Activated T-helper 1 cell treated with Interleukin-2 at 50 U/mL for 16 hours (primary cell): ENCODE data around the gene FAM184A.

Experiments
- DNase-seq: peaks from one replicate; pipeline ENCODE4 v3.0.0-alpha.2; 2020; ENCODE audit warnings: low read depth

The FAM184A gene

DNA sequence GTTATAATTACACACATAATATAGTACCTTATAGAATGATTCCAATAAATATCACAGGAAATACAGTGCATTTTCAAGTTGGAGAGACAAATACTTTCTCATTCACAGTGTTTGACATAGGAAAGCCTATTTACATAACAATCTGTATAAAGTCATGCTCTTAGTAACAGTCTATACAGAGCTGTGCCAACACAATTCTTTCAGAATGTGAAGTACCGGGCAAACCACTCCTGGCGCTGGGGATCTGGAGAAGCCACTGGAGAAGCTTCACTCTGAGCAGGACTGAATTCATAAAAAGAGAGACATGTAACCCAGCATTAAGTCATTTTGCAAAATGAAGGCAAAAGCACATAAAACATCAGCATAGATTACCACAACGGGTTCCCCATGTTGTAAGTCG, 118.6 kb downstream of the FAM184A start:
- no peak for DNase-seq

DNA sequence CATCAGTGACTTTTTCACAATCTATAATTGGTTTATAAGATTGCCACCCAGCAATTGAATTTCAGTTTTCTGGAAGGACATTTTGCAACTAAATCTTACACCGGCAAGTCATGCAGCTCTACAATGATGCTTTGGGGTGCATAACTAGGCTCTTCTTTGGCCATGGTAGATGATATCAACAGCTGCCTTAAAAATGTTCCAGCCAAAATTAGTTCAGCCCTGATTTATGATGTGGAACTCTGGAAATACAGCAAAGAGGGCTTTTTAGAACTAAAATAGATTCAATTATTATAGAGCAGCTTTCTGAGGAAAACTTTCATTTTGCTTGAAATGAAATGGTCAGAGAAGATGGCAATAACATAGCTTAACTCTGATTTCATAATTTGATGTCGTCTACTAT, 125.1 kb downstream of the FAM184A start:
- DNase-seq: no peak

DNA sequence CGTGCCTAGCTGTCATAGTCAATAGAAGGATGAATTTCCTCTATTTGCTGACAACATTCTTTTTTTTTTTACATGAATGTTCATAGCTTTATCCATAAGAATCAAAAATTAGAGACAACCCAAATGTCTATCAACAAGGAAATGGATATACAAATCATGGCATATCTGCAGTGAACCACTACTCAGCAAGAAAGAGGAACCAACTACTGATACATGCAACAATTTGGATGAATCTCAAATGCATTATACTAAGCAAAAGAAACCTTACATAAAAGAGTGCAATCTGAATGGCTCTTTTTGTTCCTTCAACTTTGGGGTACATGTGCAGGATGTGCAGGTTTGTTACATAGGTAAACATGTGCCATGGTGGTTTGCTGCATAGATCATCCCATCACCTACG, 125.8 kb downstream of the FAM184A start:
- DNase-seq: no peak

DNA sequence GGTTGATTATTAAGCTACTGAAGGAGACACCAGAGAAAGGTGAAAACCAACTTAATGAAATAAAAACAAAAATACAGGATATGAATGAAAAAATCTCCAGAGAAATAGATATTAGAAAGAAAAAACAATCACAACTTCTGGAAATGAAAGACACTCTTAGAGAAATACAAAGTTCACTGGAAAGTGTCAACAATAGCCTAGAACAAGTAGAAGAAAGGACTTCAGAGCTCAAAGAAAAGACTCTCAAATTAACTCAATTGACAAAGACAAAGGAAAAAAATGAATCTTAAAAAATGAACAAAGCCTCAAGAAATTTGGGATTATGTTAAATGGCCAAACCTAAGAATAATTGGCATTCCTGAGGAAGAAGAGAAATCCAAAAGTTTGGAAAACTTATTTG, 133.2 kb downstream of the FAM184A start:
- DNase-seq: no peak

DNA sequence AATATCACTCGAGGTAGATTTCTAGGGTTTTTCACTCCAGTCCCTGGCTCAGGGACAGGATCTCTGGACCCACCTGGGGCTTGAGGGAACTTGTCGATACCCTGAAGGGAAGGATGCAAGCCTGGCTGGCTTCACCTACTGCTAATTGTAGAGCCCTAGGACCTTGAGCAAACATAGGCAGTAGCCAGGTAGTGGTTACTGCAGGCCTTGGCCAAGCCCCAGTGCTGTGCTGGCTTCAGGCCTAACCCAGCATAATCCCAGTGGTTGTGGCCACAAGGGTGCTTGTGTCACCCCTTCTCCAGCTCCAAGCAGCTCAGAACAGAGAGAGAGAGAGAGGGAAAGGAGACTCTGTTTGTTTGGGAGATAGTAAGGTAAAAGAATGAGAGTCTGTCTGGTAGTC, 137.7 kb downstream of the FAM184A start:
- DNase-seq: no peak

DNA sequence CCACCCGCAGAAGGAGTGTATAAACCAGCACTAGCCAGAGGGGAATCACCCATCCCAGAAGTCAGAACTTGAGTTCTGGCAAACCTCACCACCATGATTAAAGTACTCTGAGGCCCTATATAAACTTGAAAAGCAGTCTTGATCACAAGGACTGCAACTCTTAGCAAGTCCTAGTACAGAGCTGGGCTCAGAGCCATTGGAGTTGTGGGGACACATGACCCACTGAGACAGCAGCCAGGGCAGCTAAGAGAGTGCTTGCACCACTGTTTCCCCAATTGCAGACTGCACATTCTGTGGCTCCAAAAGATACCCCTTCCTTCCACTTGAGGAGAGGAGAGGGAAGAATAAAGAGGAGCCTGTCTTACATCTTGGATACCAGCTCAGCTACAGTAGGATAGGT, 138.8 kb downstream of the FAM184A start:
- no peak for DNase-seq

DNA sequence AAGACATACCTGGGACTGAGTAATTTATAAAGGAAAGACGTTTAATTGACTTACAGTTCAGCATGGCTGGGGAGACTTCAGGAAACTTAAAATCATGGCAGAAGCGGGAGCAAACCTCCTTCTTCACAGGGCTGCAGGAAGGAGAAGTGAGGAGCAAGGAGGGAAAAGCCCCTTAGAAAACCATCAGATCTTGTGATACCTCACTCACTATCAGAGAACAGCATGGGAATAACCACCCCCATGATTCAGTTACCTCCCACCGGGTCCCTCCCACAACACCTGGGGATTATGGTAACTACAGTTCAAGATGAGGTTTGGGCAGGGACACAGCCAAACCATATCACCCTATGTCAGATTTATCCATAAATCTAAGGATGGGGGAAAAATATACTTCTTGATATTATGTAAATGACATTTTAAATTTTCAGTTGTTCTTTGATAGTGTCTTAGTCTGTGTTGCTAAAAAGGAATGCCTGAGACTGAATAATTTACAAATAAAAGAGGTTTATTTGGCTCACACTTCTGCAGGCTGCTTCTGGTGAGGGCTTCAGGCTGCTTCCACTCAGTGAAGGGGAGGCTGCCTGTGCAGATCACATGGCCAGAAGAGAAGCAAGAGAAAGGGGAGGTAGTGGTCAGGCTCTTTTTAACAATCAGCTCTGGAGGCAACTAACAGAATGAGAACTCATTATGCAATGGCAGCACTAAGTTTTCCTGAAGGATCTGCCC, 142.3 kb downstream of the FAM184A start:
- no peak for DNase-seq

DNA sequence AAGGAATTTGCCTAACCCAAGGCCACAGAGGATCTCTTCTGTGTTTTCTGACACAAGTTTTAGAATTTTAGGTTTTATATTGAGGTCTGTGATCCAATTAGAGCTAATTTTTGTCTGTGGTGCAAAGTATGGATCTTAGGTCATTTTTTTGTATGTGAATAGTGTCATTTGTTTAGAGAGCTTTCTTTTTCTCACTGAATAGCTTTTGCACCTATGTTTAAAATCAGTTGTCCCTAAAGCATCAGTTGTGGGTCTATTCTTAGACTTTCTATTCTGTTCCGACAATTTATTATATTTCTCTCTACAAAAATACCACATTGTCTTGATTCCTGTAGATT, 143.2 kb downstream of the FAM184A start:
- DNase-seq: no peak

DNA sequence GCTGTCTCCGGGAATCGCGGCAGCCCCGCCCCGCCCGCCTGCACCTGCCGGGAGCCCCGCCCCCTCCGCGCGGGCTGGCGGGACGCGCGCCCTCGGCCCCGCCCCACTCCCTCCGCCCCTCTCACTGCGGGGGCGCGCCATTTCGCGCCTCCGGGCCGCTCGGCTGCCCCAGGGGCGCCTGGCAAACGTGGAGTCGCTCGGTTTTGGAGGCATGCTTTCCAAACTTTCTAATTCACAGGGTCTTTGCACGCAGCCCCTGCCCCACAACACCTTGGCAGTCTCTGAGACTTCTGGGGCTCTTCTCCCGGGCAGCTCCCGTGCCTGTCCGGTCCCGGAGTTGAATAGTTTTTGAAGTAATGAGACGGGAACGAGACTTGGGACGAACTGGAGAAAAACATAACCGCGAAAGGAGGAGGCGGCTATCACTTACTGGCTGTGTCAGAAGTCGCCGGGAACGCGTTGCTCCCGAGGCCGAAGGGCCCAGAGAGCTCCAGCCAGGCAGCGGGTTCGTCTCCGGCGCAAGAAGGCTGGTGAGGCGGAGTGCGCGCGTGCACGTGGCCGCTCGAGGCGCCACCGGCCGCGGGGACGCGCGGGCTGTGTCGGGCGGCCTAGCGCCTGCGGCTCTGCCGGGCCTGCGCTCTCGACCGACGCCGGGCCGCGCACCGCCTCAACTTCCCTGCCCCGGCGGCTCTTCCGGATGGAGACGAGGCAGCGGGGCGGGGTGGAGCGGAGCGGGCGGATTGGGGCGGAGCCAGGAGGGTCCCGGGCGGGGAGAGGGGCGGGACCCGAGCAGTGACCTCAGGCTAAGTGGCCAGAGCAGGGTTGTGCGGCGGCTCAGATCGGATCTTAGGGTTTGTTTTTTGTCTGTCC, 143.8 kb downstream of the FAM184A start, which contains the start of gene MCM9:
Gene MCM9, minus strand, starts transcription at position 699 of the 870 bp plus-strand sequence. CDS start 3,436 bp downstream, outside the sequence.
- DNase-seq: peak; percentile 85

DNA sequence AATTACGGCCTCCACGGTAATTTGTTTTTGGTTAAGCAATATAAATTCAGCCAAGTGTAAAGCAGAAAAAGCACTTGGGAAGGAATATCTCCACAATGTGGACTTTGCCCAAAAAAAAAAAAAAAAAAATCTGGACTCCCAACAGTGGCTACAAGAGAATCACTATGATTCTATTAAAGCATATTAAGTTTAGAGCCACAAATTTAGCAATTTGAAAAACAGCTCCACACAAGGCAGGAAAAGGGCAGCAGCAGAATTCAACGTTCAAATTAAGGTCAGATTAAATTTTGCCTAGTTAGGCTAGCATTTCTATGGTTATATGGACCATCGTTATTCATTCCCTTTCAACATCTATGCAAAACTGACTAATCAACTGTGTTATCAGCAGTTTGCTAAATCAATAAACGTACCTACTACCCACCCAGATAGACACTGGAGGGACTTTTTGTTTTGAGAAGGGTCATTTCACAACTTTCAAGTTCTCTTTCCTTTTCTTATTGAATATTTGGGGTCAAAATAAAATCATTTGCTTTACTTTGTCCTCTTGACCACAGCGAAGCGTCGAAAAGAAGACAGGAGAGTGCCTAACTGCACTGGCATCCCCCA, 144.5 kb downstream of the FAM184A start:
- no peak for DNase-seq

DNA sequence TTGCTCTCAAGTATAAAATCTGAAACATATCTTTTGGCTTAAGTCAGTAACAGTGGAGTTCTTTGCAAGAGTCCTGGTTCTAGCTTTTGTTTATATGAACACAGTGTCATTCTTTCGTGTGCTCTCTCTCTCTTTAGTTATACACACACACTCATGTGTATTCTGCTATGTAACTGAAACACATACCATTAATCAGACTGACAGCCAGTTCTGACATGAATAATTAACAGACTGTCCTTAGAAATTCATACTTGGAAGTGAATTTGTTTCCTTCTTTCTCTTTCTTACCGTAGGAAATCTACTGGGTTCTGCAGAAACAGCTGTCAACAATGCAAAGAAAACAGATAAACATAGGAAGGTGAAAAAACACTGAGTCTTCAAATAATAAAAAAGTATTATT, 146.0 kb downstream of the FAM184A start:
- no peak for DNase-seq

DNA sequence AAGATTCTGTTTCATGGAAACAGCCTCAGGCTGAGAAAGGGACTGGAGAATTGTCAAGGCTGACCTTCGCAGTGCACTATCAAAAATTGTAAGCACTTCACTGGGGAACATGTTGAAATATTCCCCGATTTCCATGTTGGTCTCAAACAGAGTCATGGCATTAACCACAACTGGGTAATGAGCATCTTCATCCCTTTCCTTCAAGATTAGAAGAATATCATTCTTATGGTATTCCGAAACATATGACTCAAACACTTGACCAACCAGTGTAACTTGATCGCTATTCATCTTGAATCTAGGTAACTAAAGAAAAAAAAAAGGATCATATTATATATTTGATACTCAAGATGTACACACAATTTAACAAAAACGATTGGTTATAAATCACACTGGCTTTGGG, 147.0 kb downstream of the FAM184A start:
- no peak for DNase-seq

DNA sequence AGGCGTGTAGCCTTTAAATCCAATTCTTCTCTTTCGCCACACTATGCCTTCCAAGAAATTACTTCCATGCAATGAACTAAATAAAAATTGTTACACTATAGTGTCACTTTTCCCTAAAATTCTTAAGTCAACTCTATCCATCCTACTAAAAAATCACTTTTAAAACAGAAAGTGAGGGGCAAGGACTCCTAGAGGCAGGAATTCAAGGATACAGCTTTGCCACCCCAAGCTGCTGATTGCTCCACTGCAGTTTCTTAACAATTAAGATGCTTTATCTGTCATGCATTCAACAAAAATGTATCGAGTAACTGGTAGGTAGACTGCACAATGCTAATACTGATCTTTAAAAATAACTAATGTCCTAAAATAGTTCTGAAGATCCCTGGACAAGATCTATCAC, 147.8 kb downstream of the FAM184A start:
- no peak for DNase-seq

DNA sequence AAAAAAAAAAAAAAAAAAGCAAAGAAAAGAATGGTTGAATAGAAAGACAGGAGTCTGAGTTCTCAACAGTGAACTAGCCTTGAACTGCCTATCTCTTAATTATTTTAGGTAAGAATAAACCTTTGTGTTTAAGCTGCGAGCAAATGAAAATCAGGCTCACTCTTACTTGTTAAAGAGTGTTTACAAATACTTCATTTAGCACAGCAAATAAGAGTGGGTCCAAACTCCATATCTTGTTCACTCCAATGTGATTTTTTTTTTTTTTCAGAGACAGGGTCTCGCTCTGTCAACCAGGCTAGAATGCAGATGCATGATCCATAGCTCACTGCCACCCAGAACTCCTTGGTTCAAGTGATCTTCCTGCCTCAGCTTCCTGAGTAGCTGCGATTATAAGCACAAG, 155.4 kb downstream of the FAM184A start:
- DNase-seq: no peak

DNA sequence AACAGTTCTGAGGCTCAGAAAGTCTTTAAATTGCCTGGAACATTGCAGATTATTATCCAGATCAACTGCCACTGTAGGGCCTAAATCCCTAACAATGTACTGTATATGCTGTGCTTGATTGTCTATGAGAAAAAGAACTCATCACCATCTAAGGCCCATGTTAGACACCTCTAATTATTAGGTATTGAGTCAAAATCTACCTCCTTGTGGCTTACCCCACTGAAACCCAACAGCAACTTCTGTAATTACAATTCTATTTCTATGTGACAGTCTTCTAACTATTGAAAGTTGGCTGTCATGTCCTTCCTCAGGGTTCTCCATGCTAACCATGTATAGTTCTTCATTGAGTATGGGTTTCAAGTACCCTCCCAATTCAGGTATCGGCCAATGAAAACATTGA, 157.4 kb downstream of the FAM184A start:
- DNase-seq: no peak

DNA sequence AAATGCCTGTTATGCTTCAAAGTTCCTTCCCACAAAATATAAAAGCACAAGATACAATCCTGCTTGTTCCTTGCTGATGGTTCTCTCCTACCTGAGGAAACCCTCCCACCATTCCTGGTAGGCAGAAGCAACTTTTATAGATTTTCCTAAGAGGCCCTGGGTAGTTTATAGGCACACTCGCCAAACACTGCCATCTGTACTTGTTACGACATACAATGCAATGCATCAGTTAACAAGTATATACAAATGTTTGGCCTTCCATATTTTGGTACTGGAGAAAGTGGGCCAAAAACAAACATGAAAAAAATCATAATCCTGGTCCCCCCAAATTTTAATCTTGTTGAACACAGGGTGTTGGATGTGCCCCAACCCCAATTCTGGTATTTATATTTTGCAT, 160.1 kb downstream of the FAM184A start:
- no peak for DNase-seq

DNA sequence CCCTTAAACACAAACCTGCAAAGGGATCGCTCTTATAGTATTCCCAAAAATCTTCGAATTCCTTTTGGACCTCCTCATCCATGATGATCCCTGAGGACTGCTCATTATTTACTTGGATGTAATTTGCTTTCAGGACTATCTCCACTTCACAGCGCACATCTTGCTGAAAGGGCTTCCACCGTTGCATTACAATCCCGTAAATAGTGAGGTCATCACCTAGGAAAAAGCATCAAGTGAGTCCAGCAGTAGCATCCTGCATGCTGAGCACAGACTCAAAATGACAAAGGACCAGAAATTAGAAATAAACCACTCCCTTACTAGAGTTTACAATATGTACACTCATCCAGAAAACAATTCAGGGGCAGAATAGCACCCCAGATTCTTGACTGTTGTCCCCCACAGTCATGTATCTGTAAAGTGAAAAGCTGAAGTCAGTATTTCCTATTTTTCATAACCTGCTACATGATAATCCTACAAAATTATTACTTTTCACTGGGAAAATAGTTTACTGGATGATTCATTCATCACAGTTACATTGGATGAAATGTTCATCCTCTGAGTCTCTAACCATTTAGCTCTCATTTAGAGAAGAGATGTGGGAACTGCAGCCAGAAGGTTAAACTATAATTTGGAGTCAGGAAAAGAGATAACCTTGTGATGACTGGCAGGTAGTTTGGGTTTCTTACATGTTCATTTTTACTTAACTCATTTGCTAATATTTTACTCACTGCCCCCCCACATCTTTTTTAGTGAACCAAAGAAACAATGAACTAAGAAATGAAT, 160.7 kb downstream of the FAM184A start:
- DNase-seq: no peak

DNA sequence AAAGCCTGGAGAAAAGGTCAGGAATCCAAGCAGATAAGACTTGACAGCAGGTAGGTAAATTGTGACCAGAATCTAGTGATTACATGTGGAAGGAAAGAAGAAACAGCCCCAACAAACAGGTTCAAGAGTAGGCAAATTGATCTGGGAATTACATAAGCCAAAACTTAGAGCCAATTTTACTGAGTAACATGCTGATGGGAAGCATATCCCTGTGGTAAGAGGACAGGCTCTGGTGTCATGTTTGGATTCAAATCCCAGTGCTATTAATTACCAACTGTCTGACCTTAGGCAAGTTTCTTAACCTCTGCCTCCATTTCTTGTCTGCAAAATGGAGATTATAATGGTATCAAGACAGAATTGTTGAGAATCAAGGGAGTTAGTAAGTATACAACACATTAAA, 163.9 kb downstream of the FAM184A start:
- DNase-seq: no peak

DNA sequence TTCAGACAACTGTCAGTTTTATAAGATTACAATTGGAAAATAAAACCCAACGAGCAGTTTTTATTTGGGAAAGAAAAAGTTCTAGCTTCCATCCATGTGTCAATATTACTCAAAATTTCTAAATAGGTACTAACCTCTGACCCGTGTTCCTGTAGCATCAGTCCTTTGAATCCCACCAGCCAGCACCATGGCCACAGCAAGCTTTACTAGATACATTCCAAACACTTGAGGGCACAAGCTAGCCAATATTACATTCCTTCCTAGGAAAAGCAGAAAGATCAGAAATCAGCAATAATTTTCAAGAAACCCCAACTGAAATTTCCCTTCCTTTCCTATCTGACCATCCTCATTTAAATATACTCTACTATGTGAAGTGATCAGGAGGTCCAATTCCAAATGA, 165.3 kb downstream of the FAM184A start:
- no peak for DNase-seq

DNA sequence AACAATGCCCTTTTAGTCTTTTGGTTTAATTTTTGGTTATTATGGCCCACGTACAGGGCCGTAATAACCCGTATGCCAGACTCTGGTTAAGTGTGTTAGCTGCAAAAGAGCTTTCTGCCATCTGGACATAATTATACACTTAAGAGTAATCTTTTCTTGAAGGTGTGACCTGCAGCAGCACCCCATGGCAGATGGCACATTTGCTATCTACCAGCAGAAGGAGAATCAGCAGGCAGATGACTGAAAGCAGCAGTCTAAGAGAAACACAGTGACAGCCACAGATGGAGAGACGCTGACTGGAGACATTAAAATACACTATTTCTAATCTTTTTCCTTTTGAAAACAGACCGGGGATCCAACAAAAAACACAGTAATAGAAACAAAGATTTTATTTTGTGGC, 165.8 kb downstream of the FAM184A start:
- DNase-seq: no peak
